Endodermal cell (in vitro differentiated cells): Measurements from ENCODE around the gene CHI3L2. TPM values are rescaled to one million over a fixed set of nuclear protein-coding genes. Genes with fewer than 3 reads are reported as not detected.

Source experiments
- DNase-seq: peaks from one replicate; pipeline ENCODE4 v3.0.0-alpha.2; 2017
- H3K27ac ChIP-seq: 2 replicates; pipeline ENCODE4 v1.5.1; 2013; ENCODE audit warnings: mild to moderate bottlenecking, low read depth, low read length, moderate library complexity
- H3K27me3 ChIP-seq: 2 replicates; pipeline ENCODE4 v1.6.1; 2013; ENCODE audit warnings: mild to moderate bottlenecking, low read length, moderate library complexity; ENCODE audit not compliant: insufficient read depth, control insufficient read depth, poor library complexity, severe bottlenecking
- H3K36me3 ChIP-seq: 2 replicates; pipeline ENCODE4 v1.7.0; 2013; ENCODE audit warnings: mild to moderate bottlenecking, low read length, moderate library complexity; ENCODE audit not compliant: control insufficient read depth, insufficient read depth
- H3K4me1 ChIP-seq: one replicate; pipeline ENCODE4 v1.7.0; 2013; ENCODE audit warnings: low read length; ENCODE audit not compliant: control insufficient read depth, insufficient read depth
- H3K4me3 ChIP-seq: 2 replicates; pipeline ENCODE4 v1.5.1; 2013; ENCODE audit warnings: mild to moderate bottlenecking, low read length, moderate library complexity
- H3K9ac ChIP-seq: 2 replicates; pipeline ENCODE4 v1.6.1; 2013; ENCODE audit warnings: mild to moderate bottlenecking, low read length, moderate library complexity; ENCODE audit not compliant: poor library complexity, severe bottlenecking; ENCODE audit errors: extremely low read depth
- H3K9me3 ChIP-seq: 2 replicates; pipeline ENCODE4 v1.6.1; 2013; ENCODE audit warnings: mild to moderate bottlenecking, low read length, moderate library complexity; ENCODE audit not compliant: control insufficient read depth
- H3K27ac Mint-ChIP-seq: 2 replicates; pipeline ENCODE4 v1.8.0; 2020; ENCODE audit warnings: mixed read lengths
- H3K27me3 Mint-ChIP-seq: 2 replicates; pipeline ENCODE4 v1.8.0; 2021; ENCODE audit warnings: mild to moderate bottlenecking, mixed read lengths; ENCODE audit not compliant: insufficient read depth
- H3K36me3 Mint-ChIP-seq: 2 replicates; pipeline ENCODE4 v1.8.0; 2020; ENCODE audit warnings: low read depth, mixed read lengths
- H3K4me1 Mint-ChIP-seq: 2 replicates; pipeline ENCODE4 v1.8.0; 2020; ENCODE audit warnings: mixed read lengths
- H3K4me3 Mint-ChIP-seq: 2 replicates; pipeline ENCODE4 v1.8.0; 2020; ENCODE audit warnings: mild to moderate bottlenecking, moderate library complexity, mixed read lengths
- H3K9me3 Mint-ChIP-seq: 2 replicates; pipeline ENCODE4 v1.8.0; 2020; ENCODE audit warnings: mild to moderate bottlenecking, mixed read lengths
- WGBS, 2 experiments: methylation state at CpG; one replicate each; pipeline versions ENCODE4 v1.1.5 to v1.1.7; 2013; ENCODE audit warnings: missing lambda C conversion rate in 2 of 2, mixed read lengths in 1 of 2; ENCODE audit not compliant: insufficient coverage in 1 of 2, insufficient read length in 1 of 2; 5-methylcytosine and 5-hydroxymethylcytosine counted together
- total RNA-seq, 2 donors: library from RNA; stranded (reverse); fragmentation: NEBNext Ultra II Directional in 1 of 2; extraction: Animal tissue kit (Norgen Biotek cat#: 25700) in 1 of 2; gene quantifications; 2 replicates in 1 of 2; 3 replicates in 1 of 2; pipeline ENCODE4 v1.2.1, GENCODE V29; 2021
- TF ChIP-seq, protein P1 (sequence below): fragments of 200-600 bp; sonication (generic); conservative IDR thresholded peaks from 2 replicates; pipeline ENCODE4 v1.5.0; 2021; ENCODE audit warnings: antibody characterized with exemption, mild to moderate bottlenecking

Gene CHI3L2
- total RNA-seq, 2 donors from 2014 or later: not detected

DNA sequence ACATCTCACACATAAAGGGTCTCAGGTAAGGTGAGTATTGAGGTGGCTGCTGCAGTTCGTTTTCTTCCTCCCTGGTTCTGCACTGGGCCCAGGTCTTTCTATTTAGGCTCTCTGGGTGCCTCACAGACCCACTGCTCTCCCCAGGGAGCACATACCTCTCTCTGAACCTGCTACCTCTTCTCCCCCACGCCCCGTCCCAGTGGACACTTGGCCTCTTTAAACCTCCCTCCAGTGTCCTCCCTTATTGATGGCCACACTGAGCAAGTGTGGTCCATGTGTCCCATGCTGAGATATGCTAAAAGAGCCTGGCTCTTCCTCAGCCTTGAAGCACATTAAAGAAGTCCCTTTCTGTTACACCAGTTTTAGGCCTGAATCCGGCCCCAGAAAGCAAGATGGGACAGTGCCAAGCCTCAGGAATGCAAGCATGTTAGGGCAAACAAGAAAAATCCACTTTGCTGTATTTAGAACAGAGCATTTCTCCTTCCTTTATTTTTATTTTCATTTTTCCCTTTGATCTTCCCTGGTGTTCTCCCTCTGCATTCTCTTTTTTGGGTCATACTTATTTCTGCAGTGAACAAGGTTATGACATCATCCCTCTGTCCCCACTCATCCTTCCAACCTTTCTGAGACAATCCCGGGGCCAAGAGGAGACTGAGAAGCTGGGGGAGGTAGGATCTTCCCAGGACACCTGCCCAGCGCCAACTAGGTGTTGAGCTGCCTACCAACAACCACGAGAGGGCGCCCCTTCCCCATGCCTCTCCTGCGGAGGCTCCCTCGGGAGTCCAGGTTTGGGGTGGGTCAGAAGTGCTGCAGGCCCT is 5.0 kb upstream of the CHI3L2 start:
- DNase-seq: peak; percentile 96
- 34 to 89% methylated on average over 3 to 10 of the region's 10 CpGs for WGBS, 2 experiments
- peaks cover 47% of the 10 kb centered on the region for H3K4me1 Mint-ChIP-seq

DNA sequence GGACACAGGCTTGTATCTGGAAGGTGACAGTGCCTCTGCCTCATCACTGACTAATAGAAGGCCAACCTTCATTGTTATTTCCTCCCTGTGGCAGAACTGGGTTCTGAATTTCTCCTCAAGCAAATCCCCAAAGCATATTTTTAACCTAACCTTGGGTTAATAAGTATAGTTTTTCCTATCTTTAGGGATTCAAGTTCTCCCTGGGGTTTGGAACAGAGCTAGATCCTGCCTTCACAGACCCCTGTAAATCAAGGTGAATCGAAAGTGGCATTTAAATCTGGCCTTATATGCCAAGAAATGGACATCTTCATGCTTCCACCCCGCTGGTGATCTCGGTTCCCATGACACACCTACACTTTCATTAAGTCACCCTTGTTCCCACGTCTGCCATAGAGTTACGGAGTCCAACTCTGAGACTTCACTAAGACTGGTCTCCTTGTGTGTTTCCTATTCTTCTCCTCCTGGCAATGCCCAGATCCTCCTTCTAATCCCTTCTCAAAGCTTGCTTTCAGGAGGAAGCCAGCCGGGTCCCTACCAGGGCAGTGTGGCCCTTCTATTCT is 4.3 kb upstream of the CHI3L2 start:
- Histone ChIP-seq H3K4me1 (peaks cover 9% of the 10 kb centered on the region), H3K27ac (no peak overlapping the region), H3K9ac (no peak overlapping the region), H3K27me3 (no peaks in the 10 kb centered on the region), H3K36me3 (no peaks in the 10 kb centered on the region), H3K9me3 (no peaks in the 10 kb centered on the region), H3K4me3 (no peak overlapping the region)
- Mint-ChIP-seq H3K27ac (no peak overlapping the region), H3K4me3 (no peak overlapping the region), H3K4me1 (peaks cover 46% of the 10 kb centered on the region), H3K9me3 (peaks cover 5% of the 10 kb centered on the region), H3K27me3 (no peaks in the 10 kb centered on the region), H3K36me3 (no peaks in the 10 kb centered on the region)
- DNase-seq: no peak
- TF ChIP-seq, protein P1, sequence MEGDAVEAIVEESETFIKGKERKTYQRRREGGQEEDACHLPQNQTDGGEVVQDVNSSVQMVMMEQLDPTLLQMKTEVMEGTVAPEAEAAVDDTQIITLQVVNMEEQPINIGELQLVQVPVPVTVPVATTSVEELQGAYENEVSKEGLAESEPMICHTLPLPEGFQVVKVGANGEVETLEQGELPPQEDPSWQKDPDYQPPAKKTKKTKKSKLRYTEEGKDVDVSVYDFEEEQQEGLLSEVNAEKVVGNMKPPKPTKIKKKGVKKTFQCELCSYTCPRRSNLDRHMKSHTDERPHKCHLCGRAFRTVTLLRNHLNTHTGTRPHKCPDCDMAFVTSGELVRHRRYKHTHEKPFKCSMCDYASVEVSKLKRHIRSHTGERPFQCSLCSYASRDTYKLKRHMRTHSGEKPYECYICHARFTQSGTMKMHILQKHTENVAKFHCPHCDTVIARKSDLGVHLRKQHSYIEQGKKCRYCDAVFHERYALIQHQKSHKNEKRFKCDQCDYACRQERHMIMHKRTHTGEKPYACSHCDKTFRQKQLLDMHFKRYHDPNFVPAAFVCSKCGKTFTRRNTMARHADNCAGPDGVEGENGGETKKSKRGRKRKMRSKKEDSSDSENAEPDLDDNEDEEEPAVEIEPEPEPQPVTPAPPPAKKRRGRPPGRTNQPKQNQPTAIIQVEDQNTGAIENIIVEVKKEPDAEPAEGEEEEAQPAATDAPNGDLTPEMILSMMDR: no peak
- 87 to 94% methylated on average over 6 of the region's 6 CpGs for WGBS, 2 experiments

More for the DNA sequence above, 5.0 kb upstream of the CHI3L2 start:
- Histone ChIP-seq H3K9ac (no peak overlapping the region), H3K27ac (no peak overlapping the region), H3K36me3 (no peaks in the 10 kb centered on the region), H3K4me3 (no peak overlapping the region), H3K9me3 (no peaks in the 10 kb centered on the region), H3K27me3 (no peaks in the 10 kb centered on the region), H3K4me1 (peaks cover 9% of the 10 kb centered on the region)
- TF ChIP-seq, protein P1: peak; percentile 98
- peaks cover 4% of the 10 kb centered on the region for H3K9me3 Mint-ChIP-seq
- no peak overlapping the region for H3K27ac Mint-ChIP-seq
- no peaks in the 10 kb centered on the region for H3K27me3 Mint-ChIP-seq
- no peaks in the 10 kb centered on the region for H3K36me3 Mint-ChIP-seq
- H3K4me3 Mint-ChIP-seq: no peak overlapping the region

DNA sequence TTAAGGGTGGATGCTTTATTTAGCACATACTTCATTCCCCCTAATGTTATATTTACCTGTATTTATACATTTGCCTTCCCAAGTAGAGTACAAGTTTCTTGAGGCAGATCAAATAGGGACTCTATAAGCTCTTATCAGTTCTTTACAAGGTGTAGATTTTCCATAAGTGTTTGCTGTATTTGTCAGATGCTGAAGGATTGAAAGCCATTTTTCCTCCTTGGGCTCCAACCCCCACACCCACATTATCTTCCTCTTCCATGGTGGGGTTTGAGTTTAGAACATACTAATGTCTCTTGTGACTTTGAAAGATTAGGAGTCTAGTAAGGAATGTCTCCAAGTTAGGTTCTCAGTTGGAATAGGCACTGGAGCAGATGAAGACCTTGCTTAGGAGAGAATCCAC is 2.4 kb upstream of the CHI3L2 start:
- H3K4me3 Mint-ChIP-seq: no peak overlapping the region
- peaks cover 5% of the 10 kb centered on the region for H3K9me3 Mint-ChIP-seq
- DNase-seq: no peak

More for the DNA sequence above, 2.4 kb upstream of the CHI3L2 start:
- H3K36me3 Mint-ChIP-seq: no peaks in the 10 kb centered on the region
- H3K27me3 Mint-ChIP-seq: no peaks in the 10 kb centered on the region
- Histone ChIP-seq H3K9me3 (no peaks in the 10 kb centered on the region), H3K27ac (no peak overlapping the region), H3K27me3 (no peaks in the 10 kb centered on the region), H3K36me3 (no peaks in the 10 kb centered on the region), H3K4me3 (no peak overlapping the region), H3K9ac (no peak overlapping the region), H3K4me1 (peaks cover 4% of the 10 kb centered on the region)
- TF ChIP-seq, protein P1: no peak
- peaks cover 41% of the 10 kb centered on the region for H3K4me1 Mint-ChIP-seq
- no peak overlapping the region for H3K27ac Mint-ChIP-seq
